GM19328 (cell line): ENCODE results near the gene GBE1.
A peak's percentile ranks its signal among the peaks of the same experiment; 100 is the strongest.
"Not testable (repeated sequence)": the region's sequence is repeated elsewhere in the genome, so short reads cannot be mapped to it uniquely, and the experiment has no call there.

Source experiments
- ATAC-seq: cut with Tn5 transposase; IDR thresholded peaks from one replicate; pipeline ENCODE4 v1.9.1; 2021; ENCODE audit warnings: mild to moderate bottlenecking, moderate library complexity; ENCODE audit not compliant: unreplicated experiment

GBE1 gene

DNA sequence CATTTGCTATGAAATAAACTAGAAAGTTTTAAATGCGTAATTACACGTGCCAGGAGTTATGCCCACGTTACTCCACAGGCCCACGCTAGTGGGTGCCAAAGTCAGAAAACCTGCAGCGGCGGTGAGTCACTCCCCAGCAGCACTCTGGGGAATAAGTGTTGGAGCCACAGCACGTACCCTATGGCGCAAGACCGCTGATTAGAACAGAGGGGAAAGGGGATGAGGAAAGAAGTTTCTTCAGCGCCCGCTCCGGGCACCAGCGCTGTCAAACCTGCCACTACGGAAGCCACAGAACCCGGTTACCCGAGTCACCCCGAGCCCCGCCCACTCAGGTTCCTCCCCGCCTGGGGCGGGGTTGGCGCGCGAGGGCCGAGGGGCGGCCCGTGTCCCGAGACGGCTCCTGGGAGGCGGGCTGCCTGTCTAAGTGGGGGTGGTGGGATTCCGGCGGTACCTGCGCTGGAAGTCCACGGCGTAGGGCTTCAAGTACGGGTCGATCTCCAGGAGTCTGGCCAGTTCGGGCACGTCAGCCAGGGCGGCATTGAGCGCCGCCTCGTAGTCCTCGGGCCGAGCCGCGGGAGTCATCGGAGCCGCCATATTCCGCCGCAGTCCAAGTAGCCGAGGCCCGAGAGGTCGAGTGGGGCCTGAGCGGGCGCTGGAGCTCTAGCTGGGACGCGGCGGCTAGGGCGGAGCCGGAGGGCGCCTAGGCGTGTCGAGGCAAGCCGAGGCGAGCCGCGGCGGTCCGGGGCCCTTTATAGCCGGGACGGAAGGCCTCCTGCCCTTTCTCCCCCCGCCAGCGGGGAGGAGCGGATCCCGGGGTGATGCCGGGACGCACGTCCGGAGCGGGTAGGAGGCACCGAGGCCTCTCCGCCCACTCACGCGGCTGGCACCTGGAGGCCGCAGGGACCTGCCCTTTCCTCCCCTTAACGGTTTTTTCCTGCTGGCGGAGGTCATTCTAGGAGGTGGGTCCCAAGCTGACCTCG, at the start of gene GBE1:
TSS of gene GBE1 (minus strand) at position 722 of the 980 bp plus-strand sequence. CDS start at position 594, 128 bp downstream.
- peak; percentile 88 for ATAC-seq

DNA sequence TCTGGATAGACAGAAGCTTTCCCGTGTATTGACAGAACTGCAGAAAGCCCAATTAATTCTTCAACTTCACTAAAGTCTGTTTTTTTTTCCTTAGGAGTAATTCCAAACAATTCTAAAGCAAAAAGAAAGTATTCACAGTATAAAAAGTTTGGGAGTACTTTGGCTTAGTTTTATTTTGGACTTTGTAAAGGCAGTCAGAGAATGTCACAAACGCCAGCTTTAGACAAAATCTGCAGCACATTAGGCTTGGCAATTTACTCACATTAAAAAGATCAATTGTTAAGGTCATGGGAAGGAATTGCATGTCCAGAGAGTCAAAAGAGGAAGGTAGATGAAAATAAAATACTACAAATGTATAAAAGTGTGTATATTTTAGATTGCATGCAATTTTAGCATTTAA, 47.5 kb upstream of the GBE1 start:
- no peak for ATAC-seq

DNA sequence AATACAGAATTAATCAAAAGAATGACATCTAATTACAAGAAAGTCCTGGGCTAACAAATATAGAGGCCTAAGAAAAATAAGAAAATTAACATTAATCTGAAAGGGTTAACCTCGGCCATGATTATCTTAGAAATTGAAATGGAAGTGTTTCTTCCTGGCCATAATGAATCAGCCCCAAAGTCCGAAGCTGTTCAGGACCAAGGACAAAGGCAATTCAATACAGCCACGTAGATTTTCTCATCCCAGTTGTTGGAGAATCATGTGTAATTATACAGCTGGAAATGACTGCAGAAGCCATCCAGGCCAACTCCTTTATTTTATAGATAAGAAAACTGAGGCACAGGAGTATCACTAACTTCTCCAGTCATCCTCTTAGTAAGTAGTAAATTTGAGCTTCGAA, 38.0 kb upstream of the GBE1 start:
- ATAC-seq, result no peak

DNA sequence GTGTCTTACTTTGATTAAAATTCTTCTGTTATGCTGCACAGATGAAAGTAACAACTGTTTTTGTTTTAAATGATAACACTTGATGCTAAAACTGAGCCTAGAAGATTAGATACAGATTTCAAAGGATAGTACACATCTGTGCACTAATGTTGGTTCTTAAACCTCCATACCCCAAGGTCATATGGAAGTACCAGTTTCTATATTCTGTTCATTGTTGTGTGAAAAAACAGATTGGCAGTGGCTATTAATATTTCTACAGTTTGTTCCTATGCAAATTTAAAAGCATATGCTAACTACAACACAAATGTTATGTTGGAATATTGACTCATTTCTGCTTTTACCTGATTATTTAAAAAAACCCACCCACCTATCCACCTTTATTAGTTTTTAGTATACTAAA, 32.0 kb upstream of the GBE1 start:
- no peak for ATAC-seq

DNA sequence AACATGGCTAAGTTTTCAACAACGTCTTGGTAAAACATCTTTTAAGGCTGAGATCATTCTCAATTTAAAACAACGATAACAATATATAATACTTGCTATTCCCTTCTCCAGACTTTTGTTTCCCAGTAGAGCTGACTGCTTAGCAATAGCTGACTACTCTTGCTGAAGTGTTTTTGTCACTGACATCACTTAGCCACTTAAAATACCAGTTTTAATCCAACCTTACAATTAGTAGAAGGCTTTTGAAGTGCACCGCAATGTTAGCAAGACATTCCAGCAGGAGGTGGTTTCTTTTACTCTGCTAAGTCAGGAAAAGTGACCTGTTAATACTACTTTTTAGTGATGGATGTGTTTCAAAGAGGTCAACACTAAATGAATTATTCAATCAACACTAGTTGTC, 28.7 kb upstream of the GBE1 start:
- ATAC-seq, result no peak

DNA sequence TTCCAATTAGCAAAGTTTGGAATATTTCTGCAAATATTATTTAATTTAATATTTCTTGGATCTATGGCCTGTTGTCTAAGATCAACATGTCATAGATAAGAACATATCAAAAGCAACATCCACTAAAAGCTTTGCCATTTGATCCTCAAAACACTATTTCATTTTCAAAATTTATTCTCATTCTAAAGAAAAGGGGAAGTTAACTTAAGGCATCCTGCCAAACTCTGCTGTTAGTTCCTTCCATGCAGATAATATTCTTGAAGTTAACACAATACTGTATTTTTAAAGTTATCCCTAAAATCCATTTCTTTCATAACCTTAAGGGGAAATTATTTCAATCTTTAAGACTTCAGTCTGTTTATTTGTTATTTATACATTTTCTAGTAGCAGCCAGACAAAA, 28.2 kb upstream of the GBE1 start:
- ATAC-seq, result no peak

DNA sequence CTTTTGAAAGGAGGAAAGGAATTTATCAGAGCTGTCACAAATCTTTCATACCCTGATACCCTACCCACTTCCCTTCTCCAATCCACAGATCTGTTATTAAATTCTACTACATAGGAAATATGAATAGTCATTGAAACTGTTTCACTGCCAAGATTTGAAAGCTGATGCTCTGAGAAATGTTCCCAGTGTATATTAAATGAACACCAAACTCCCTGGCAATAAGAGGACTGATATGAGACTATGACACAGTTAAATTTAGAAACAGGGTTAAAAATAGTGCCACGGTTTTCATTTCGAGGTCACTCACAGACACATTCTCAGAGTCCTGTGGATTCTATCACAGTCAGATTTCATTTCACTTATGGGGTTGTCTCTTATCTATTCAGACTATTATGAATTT, 27.2 kb upstream of the GBE1 start:
- peak; percentile 60 for ATAC-seq

DNA sequence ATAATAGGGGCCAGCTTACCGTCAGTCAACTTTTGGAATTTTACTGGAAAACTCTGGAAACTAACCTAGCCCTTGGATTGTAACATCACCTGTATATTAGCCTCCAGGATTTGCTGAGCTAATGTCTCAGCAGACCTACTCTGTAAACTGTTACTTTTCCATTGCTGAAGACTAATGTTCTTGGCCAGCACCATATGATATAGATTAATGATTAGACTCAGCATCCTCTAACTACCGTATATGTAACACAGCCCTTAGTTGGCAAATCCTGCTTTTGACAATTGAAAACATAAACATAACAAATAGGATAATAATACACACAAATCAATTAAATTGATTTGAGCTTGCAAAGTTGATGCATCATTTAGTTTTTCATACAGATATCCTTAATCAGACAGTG, 26.6 kb upstream of the GBE1 start:
- no peak for ATAC-seq

DNA sequence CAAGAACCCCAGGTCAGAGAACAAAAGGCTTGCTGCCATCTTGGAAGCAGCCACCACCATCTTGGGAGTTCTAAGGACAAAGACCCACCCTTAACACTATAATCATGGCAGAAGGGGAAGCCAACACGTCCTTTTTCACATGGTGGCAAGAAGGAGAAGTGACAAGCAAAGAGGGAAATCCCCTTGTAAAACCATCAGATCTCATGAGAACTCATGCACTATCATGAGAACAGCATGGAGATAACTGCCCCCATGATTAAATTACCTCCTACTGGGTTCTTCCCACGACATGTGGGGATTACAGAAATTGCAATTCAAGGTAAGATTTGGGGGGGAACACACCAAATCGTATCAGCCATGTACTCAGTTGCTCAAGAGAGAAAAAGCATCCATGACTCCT, 21.1 kb upstream of the GBE1 start:
- ATAC-seq, result no peak

DNA sequence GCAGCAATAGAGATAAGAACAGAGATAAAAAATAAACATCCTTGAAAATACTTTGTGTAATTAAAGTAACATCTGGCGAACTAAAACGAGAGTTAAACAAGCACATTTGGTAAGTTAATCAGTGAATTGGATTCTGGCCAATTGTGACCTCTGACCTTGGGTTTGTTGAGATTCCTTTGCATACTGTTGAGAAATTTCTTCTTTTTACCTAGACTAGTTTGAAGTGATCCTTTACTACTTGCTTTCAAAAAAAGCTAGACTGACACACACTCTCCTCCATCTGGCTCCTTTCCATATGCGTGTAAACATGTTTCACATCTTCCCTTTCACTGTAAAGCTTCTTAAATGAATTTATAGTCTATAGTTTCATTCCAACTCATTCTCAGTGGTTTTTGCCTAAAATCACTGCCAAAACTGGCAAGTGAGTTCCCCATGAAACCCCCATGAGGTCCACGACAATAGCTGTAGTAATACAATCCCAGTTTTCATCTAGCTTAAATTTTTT, 17.3 kb upstream of the GBE1 start:
- no peak for ATAC-seq

DNA sequence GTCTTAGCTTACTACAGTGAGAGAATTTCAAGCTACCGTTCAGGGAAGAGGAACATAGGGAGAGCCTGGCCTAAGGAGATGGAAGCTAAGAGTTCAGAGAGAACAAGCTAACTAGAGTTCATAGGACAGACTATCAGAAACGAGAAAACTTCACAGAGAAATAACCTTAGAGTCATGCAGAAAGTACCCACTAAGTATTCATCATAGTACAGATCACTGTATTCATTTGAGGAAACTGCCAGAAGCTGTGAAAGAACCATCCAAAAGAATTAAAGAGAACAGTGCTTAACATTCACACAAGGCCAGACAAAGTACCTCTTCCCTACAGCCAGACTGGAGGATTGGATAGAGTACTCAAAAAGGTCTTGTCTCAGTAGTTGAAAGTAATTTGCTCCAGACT, 15.2 kb upstream of the GBE1 start:
- no peak for ATAC-seq

DNA sequence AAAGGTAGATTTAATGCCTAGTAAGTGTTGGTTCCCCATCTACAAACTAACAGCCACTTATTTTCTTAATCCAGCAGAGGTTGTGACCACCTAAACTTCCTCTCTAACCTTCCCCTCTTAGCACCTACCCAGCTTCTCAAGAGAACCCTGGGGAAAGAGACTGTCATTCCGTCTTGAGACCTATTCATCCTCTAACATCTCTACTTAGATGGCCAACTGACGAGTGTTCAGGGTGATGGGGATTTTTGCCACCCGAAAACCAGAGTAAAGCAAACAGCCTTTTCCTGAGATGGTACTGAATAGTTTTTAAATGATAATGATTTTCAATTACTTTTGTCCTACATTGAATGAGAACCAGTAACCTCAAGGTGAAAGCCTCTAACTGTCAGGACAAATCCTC, 9.3 kb upstream of the GBE1 start:
- ATAC-seq, result no peak

DNA sequence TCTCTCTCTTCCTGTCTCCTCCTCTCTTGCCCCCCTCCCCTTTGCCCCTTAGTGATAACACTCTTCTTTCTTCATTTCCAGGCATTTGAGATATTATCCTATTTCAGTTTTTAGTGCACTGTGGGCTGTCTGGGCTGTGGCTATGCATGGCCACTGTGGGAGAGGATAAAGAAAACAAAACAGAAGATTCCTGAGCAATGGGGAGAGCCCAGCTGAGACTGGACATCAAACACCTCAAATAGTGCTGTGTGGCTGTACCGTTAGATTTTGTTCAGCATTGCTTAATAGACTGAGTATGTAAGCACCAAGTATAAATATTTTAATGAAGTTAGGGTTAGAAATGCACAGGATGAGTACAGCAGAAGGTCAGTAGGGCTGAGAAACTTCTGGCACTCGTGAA, 7.9 kb upstream of the GBE1 start:
- no peak for ATAC-seq

DNA sequence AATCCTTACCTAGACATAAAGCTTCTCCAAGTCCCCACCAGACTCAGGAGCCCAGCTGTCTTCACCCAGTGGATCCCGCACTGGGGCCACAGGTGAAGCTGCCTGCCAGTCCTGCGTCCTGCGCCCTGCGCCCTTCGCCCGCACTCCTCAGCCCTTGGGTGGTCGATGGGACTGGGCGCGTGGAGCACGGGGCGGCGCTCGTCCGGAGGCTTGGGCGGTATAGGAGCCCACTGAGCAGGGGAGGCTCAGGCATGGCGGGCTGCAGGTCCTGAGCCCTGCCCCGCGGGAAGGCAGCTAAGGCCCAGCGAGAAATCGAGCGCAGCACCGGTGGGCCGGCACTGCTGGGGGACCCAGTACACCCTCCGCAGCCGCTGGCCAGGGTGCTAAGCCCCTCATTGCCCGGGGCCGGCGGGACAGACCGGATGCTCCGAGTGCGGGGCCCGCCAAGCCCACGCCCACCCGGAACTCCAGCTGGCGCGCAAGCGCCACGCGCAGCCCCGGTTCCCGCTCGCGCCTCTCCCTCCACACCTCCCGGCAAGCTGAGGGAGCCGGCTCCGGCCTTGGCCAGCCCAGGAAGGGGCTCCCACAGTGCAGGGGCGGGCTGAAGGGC, 5.9 kb upstream of the GBE1 start:
- not testable (repeated sequence) for ATAC-seq

DNA sequence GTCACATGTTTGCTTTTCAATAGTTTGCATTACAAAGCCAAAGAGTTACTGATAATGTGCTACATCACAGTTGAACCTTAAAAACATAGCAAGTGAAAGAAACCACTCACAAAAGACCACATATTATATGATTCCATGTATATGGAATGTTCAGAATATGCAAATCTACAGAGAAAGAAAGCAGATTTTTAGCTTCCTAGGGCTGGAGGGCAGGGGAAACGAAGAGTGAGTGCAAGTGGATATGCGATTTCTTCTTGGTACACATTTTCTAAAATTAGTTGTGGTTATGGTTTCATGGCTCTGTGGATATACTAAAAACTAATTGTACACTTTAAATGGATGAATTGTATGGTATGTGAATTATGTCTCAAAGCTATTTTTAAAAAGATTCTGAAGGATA, 4.0 kb upstream of the GBE1 start:
- no peak for ATAC-seq

DNA sequence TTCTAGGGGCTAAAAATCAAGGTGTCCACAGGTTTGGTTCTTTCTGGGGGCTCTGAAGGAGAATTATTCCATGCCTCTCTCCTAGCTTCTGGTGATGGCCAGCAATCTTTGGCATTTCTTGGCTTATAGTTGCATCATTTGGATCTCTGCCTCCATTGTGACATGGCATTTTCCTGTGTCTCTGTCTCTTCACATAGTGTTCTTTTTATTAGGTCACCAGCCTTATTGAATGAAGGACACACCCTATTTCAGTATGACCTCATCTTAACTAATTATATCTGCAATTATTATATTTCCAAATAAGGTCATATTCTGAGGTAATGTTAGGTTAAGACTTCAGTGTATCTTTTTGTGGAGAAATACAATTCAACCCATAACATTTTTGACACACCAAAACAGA, 3.2 kb upstream of the GBE1 start:
- ATAC-seq, result no peak

DNA sequence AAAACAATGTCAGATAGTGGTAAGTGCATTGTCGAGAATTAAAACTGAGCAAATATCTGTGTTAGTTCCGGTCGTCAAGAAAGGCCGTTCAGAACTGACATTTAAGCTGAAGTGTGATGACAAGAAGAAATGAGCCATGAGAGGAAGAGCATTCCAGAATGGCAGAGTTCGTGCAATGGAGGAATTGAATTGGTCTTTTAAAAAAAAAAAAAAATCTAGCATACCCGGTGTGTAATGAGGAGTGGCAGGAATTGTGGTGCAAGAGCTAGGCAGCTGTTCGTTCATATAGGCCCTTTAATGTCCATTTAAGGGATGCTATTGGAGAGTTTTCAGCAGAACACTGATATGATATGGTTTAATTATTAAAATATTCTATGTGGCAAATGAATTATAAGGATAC, 2.6 kb upstream of the GBE1 start:
- ATAC-seq, result no peak

DNA sequence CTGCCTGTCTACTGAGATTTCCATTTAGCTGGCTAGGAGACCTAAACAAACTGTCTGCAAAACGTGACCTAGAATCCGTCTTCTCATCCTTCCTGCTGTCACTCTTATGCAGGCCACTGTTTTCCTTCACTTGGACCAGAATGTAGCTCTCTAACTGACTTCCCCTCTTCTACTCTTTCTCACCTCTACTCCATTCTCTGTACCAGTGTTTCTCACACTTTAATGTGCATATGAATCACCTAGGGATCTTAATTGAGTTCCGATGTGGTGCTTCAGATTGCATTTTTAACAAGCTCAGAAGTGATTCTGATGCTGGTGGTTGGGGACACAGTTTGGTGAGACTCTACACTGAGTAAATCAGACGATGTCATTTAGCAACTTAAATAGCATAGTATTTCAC, 1.6 kb upstream of the GBE1 start:
- ATAC-seq, result no peak

DNA sequence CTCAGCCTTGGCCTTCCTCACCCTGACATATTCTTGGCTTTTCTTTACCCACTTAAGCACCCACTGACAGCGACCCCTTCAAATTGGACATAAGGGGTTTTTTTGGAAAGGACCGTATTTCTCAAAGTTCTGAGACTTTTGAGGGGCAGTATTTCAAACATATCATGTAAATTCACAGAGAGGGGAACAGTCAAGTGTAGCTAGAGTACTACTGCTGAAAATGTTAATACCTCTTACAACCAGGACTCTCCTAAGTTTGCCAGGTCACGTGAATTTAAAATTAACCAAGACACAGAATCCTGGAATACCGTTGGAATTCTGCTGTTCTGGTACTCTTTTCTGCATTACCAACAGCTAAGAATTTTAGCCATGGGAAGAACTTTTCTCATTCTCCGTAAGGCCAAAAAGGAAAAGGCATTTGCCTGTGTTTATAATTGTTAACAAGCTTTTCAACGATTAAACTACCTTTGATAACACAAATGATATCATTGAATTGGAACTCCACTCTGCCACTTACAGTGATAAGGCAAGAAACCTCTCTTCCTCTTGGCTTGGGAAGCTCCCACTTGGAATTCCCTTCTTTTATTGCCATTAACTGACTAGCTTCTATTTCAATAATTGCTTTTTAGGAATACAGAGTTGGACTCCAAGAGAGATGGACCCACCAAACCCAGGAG, 597 bp upstream of the GBE1 start:
- ATAC-seq, result no peak

DNA sequence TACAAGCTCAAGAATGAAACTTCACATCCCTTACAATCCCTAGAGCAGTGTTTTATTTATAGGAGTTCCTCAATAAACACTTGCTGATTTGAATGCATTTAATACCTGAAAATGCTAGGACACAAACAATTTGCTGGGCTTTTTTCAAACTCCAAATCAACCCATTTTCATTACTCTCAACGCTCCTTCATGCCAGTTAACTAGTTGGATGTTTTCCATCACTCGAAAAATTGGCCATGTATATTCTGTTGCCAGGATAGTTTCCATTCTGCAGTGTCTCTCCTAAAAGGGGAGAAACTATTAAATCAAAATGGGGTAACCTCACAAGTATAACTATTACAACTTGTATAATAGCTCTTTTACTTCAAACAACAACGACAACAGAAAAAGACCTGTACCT, 1.2 kb downstream of the GBE1 start:
- no peak for ATAC-seq

DNA sequence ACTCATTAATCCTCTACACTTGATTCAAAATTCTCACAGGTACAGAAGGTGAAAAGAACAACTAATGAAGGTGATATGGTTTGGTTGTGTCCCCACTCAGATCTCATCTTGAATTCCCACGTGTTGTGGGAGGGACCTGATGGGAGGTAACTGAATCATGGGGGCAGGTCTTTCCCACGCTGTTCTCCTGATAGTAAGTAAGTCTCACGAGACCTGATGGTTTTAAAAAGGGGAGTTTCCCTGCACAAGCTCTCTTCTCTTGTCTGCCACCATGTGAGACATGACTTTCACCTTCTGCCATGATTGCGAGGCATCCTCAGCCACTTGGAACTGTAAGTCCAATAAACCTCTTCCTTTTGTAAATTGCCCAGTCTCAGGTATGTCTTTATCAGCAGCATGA, 2.7 kb downstream of the GBE1 start:
- not testable (repeated sequence) for ATAC-seq

DNA sequence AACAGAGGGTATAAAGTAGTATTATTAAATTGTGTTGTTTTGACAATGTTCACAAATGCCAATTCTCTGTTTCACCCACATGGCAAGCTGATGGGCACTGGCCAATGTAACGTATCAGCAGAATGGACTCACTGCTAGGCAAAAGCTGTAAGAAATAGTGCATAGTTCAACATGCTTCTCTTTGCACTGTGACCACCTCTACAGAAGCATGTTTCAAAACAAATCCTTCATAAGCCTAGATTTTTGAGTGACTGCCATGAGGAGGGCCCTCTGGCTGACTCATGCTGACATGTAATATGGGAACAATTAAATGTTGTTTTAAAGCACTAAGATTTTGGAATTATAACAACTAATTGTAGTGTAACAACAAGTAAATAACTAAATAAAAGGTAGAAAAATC, 3.2 kb downstream of the GBE1 start:
- ATAC-seq, result no peak
